HepG2 (cell line): ENCODE data around the gene GOLGA3. TPM values are rescaled to one million over a fixed set of nuclear protein-coding genes. Genes with fewer than 3 reads are reported as not detected.

ENCODE experiments used
- ATAC-seq: fragments of 200-7000 bp; cut with Tn5 transposase; 3 replicates; pipeline ENCODE4 v1.9.1; 2020; ENCODE audit warnings: mild to moderate bottlenecking, moderate library complexity
- BruUV-seq: library from RNA; stranded (reverse); fragments of 400-500 nt; replicated peaks from 2 replicates; lab custom pipeline; 2021; lab: Mats Ljungman, UMichigan
- CTCF ChIA-PET: fragments of 300-600 bp; formaldehyde crosslinking; extraction: SDS; loops from one replicate; lab custom pipeline; 2021; ENCODE audit warnings: low total read pairs, inconsistent platforms, low intra/inter-chr PET ratio; lab: Yijun Ruan, JAX
- POLR2A ChIA-PET: fragments of 350-600 bp; sonication (Branson Sonifier 250); formaldehyde crosslinking; loops from one replicate; lab custom pipeline; 2020; ENCODE audit warnings: antibody characterized with exemption, inconsistent platforms; lab: Yijun Ruan, JAX
- DNase-seq: peaks from one replicate; pipeline ENCODE4 v3.0.0-alpha.2; 2015; ENCODE audit warnings: low spot score
- FAIRE-seq: peaks from 3 replicates; lab custom pipeline; 2011; peaks lifted over from hg19 to GRCh38; lab: Jason Lieb, UNC
- H2AFZ ChIP-seq: one replicate; pipeline ENCODE4 v1.6.1; 2011; ENCODE audit warnings: low read length, inconsistent platforms
- H3K27ac ChIP-seq: fragments of 300-600 bp; 3 replicates; pipeline ENCODE4 v1.8.0; 2011; ENCODE audit warnings: mixed run types, mild to moderate bottlenecking, mixed read lengths, low read length, inconsistent platforms; ENCODE audit not compliant: insufficient read depth; ENCODE audit errors: extremely low read length
- H3K27me3 ChIP-seq, 2 experiments: fragments of 200-600 bp in 1 of 2; 2 replicates in 1 of 2; 3 replicates in 1 of 2; pipeline versions ENCODE4 v1.6.0 to v1.8.0; 2011; ENCODE audit warnings: low read length in 2 of 2, mild to moderate bottlenecking in 2 of 2, moderate library complexity in 2 of 2, inconsistent platforms in 1 of 2; ENCODE audit not compliant: insufficient read depth in 2 of 2, control insufficient read depth in 1 of 2
- H3K36me3 ChIP-seq, 2 experiments: fragments of 200-600 bp in 1 of 2; replicated peaks in 1 of 2; 2 replicates in 1 of 2; 3 replicates in 1 of 2; pipeline versions ENCODE4 v1.5.1 to v1.8.0; 2011; ENCODE audit warnings: low read length in 2 of 2, inconsistent platforms in 1 of 2; ENCODE audit not compliant: insufficient read depth in 2 of 2, control insufficient read depth in 1 of 2
- H3K4me1 ChIP-seq: 2 replicates; pipeline ENCODE4 v1.5.1; 2012; ENCODE audit warnings: low read length, inconsistent platforms; ENCODE audit not compliant: insufficient read depth
- H3K4me2 ChIP-seq: 2 replicates; pipeline ENCODE4 v1.6.0; 2011; ENCODE audit warnings: low read depth, low read length, inconsistent platforms
- H3K4me3 ChIP-seq, 3 experiments: fragments of 200-600 bp in 1 of 3; sonication (generic), shearing (Covaris generic) in 1 of 3; replicated peaks in 1 of 3; 2 replicates each; pipeline ENCODE4 v1.5.1; 2011 to 2016; ENCODE audit warnings: low read length in 3 of 3, inconsistent platforms in 2 of 3, low read depth in 2 of 3, mild to moderate bottlenecking in 2 of 3, control low read depth in 1 of 3, mixed read lengths in 1 of 3; ENCODE audit not compliant: insufficient read depth in 1 of 3
- H3K79me2 ChIP-seq: one replicate; pipeline ENCODE4 v1.6.1; 2011; ENCODE audit warnings: low read length, inconsistent platforms; ENCODE audit not compliant: insufficient read depth
- H3K9ac ChIP-seq: 2 replicates; pipeline ENCODE4 v1.6.0; 2011; ENCODE audit warnings: mild to moderate bottlenecking, low read depth, low read length, inconsistent platforms; ENCODE audit not compliant: insufficient read depth
- H3K9me3 ChIP-seq: 2 replicates; pipeline ENCODE4 v1.5.1; 2012; ENCODE audit warnings: mild to moderate bottlenecking, low read length
- H4K20me1 ChIP-seq: 2 replicates; pipeline ENCODE4 v1.6.0; 2011; ENCODE audit warnings: inconsistent platforms, mild to moderate bottlenecking, low read length, moderate library complexity; ENCODE audit not compliant: insufficient read depth
- ZNF225 ChIP-seq: sonication (generic); formaldehyde crosslinking; IDR thresholded peaks from 2 replicates; pipeline ENCODE4 v1.4.0; 2020; ENCODE audit warnings: mild to moderate bottlenecking, missing genetic modification reagents
- ZNF256 ChIP-seq: sonication (generic); formaldehyde crosslinking; conservative IDR thresholded peaks from 2 replicates; pipeline ENCODE4 v1.4.0; 2020; ENCODE audit warnings: missing genetic modification reagents
- ZNF460 ChIP-seq: sonication (generic); formaldehyde crosslinking; IDR thresholded peaks from 2 replicates; pipeline ENCODE4 v1.5.1; 2020; ENCODE audit warnings: missing genetic modification reagents, mild to moderate bottlenecking, borderline replicate concordance
- WGBS: methylation state at CpG from one replicate; pipeline ENCODE4 v1.1.6; 2017; ENCODE audit warnings: low lambda C conversion rate; 5-methylcytosine and 5-hydroxymethylcytosine counted together
- in situ Hi-C: cut with HindIII; loops from 2 replicates; pipeline ENCODE4 v1.10.0; 2017; ENCODE audit warnings: low pct_unique_long_range_greater_than_20kb; ENCODE audit not compliant: extremely low pct_ligation_motif_present
- intact Hi-C: fragments of 100-400 bp; cut with micrococcal nuclease; formaldehyde crosslinking; loops from one replicate; pipeline ENCODE4 v1.10.0; 2022; ENCODE audit not compliant: unreplicated experiment
- polyA plus RNA-seq, 8 experiments: library from polyadenylated mRNA; depleted of rRNA in 3 of 8; stranded (reverse) in 7 of 8; unstranded in 1 of 8; fragments of >200 nt; fragmentation: Illumina TruSeq in 4 of 8; extraction: Trizol in 4 of 8; gene quantifications; 2 replicates each; pipeline versions ENCODE4 v1.2.1 to v1.2.3, GENCODE V29; 2011 to 2016; ENCODE audit warnings: low read depth in 4 of 8, missing spikeins in 1 of 8, mixed read lengths in 1 of 8; ENCODE audit not compliant: insufficient read depth in 1 of 8
- total RNA-seq, 5 experiments: library from RNA; depleted of rRNA; stranded (reverse); fragments of >200 nt; fragmentation: Illumina TruSeq; extraction: Trizol; gene quantifications; 2 replicates each; pipeline ENCODE4 v1.2.3, GENCODE V29; 2016; ENCODE audit warnings: low read depth in 1 of 5
- TF ChIP-seq, protein P1 (sequence below): sonication (generic); formaldehyde crosslinking; IDR thresholded peaks from 2 replicates; pipeline ENCODE4 v1.4.0; 2020; ENCODE audit warnings: missing genetic modification reagents, borderline replicate concordance
- TF ChIP-seq, protein P2 (sequence below): IDR thresholded peaks from 2 replicates; pipeline ENCODE4 v1.6.1; 2016; ENCODE audit warnings: mild to moderate bottlenecking

Gene GOLGA3
- total and polyA plus RNA-seq, 2 of the 13 experiments (the other 11 are each of a cell fraction or from before 2014, with no cell fraction given): 22.0 to 43.0 TPM

DNA sequence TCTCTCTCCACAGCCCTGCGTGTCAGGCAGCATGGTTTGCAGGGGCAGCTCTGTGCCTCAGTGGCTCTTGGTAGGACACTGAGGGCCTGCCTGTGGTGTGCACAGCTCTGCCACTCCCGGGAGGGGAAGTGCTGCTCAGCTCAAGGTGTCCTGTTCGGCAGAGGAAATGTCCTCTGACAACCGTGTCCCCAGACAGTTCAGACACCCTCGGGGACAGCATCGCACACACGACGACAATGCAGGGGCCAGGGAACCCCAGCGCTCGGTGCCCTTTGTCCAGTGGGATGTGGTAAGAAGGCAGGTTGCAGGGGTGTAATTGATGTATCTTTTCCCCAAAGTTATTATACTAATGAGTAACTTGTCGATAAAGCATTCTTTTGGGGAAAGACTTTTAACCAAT is 81.3 kb downstream of the GOLGA3 start:
- H3K36me3 ChIP-seq: peaks cover 49 to 72% of the 10 kb centered on the region in 2 experiments
- POLR2A ChIA-PET: no interaction called here
- FAIRE-seq (no peak), ATAC-seq (no peak), DNase-seq (no peak)
- H3K4me1 ChIP-seq: no peaks in the 10 kb centered on the region
- H3K27me3 ChIP-seq: no peaks in the 10 kb centered on the region
- in situ Hi-C loops (no loop called here), intact Hi-C loops (no loop called here)
- no peak overlapping the region for H3K4me2 ChIP-seq
- no peaks in the 10 kb centered on the region for H4K20me1 ChIP-seq
- peaks cover 13% of the 10 kb centered on the region for H3K79me2 ChIP-seq
- BruUV-seq: no TSS peak
- WGBS: 97% methylated on average over 10 of the region's 11 CpGs
- H3K27ac ChIP-seq: no peak overlapping the region
- TF ChIP-seq ZNF256 (CRISPR knock-in tag) (no peak), ZNF225 (CRISPR knock-in tag) (no peak), ZNF460 (no peak)
- TF ChIP-seq, protein P1, sequence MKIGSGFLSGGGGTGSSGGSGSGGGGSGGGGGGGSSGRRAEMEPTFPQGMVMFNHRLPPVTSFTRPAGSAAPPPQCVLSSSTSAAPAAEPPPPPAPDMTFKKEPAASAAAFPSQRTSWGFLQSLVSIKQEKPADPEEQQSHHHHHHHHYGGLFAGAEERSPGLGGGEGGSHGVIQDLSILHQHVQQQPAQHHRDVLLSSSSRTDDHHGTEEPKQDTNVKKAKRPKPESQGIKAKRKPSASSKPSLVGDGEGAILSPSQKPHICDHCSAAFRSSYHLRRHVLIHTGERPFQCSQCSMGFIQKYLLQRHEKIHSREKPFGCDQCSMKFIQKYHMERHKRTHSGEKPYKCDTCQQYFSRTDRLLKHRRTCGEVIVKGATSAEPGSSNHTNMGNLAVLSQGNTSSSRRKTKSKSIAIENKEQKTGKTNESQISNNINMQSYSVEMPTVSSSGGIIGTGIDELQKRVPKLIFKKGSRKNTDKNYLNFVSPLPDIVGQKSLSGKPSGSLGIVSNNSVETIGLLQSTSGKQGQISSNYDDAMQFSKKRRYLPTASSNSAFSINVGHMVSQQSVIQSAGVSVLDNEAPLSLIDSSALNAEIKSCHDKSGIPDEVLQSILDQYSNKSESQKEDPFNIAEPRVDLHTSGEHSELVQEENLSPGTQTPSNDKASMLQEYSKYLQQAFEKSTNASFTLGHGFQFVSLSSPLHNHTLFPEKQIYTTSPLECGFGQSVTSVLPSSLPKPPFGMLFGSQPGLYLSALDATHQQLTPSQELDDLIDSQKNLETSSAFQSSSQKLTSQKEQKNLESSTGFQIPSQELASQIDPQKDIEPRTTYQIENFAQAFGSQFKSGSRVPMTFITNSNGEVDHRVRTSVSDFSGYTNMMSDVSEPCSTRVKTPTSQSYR (CRISPR knock-in tag): no peak
- TF ChIP-seq, protein P2, sequence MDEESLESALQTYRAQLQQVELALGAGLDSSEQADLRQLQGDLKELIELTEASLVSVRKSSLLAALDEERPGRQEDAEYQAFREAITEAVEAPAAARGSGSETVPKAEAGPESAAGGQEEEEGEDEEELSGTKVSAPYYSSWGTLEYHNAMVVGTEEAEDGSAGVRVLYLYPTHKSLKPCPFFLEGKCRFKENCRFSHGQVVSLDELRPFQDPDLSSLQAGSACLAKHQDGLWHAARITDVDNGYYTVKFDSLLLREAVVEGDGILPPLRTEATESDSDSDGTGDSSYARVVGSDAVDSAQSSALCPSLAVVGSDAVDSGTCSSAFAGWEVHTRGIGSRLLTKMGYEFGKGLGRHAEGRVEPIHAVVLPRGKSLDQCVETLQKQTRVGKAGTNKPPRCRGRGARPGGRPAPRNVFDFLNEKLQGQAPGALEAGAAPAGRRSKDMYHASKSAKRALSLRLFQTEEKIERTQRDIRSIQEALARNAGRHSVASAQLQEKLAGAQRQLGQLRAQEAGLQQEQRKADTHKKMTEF (CRISPR knock-in tag): no peak
- no peak overlapping the region for H2AFZ ChIP-seq
- CTCF ChIA-PET: no interaction called here
- H3K9me3 ChIP-seq: no peaks in the 10 kb centered on the region
- H3K9ac ChIP-seq: no peak overlapping the region
- no peak overlapping the region for H3K4me3 ChIP-seq
